OCI-LY1 (cell line): ENCODE data around the gene TAF3.

ENCODE experiments used
- CTCF ChIP-seq: fragments of 200-600 bp; sonication (generic), shearing (Covaris generic); IDR thresholded peaks from 2 replicates; pipeline ENCODE4 v1.5.1; 2017; ENCODE audit warnings: mild to moderate bottlenecking, antibody characterized with exemption, low read length, moderate library complexity, mixed read lengths
- EZH2 ChIP-seq: fragments of 200-600 bp; sonication (generic), shearing (Covaris generic); IDR thresholded peaks from 2 replicates; pipeline ENCODE4 v1.8.0; 2017; ENCODE audit warnings: borderline replicate concordance, mixed run types, mild to moderate bottlenecking, antibody characterized with exemption, low read length, moderate library complexity, mixed read lengths

- TF ChIP-seq CTCF: no peak
- TF ChIP-seq EZH2: no peak
Measured at GRCh38 chr10:7892146-7892545, 73.8 kb downstream of the TAF3 start.
